ENCODE data around the gene TRA2B. TPM values are rescaled to one million over a fixed set of nuclear protein-coding genes. Genes with fewer than 3 reads are reported as not detected.

Gene TRA2B
- total and polyA plus RNA-seq, 2 of the 8 experiments (the other 6 are each of a cell fraction or from before 2014, with no cell fraction given), result 206 to 274 TPM

- Histone ChIP-seq H3K14ac (ENCODE audit: insufficient read length) (no peak overlapping the region), H3K9me3 (ENCODE audit: insufficient read depth in 2 of 2, low read depth in 1 of 2, low read length in 1 of 2) (no peaks in the 10 kb centered on the region), H4K91ac (replicated peaks; ENCODE audit: insufficient read length, low read length) (no peak overlapping the region), H2AK5ac (ENCODE audit: low read depth, low read length) (no peak overlapping the region), H4K20me1 (replicated peaks in 1 of 2; ENCODE audit: control insufficient read depth in 1 of 2, insufficient read depth in 2 of 2, low read length in 2 of 2) (peaks cover 4 to 8% of the 10 kb centered on the region in 2 experiments), H3K23me2 (ENCODE audit: low read depth, low read length) (no peaks in the 10 kb centered on the region), H3K79me2 (ENCODE audit: control insufficient read depth in 1 of 2, insufficient read depth in 2 of 2, low read length in 2 of 2) (peaks cover 0 to 24% of the 10 kb centered on the region in 2 experiments; a peak in 2 of 4 replicates), H3K18ac (ENCODE audit: extremely low read depth, low read length) (no peak overlapping the region), H3K4me1 (replicated peaks in 1 of 4; ENCODE audit: control insufficient read depth in 3 of 4, insufficient read depth in 4 of 4, low read length in 3 of 4) (no peaks in the 10 kb centered on the region), H2BK12ac (ENCODE audit: low read depth, low read length) (no peak overlapping the region), H3K23ac (ENCODE audit: insufficient read length) (no peak overlapping the region), H3K27me3 (replicated peaks in 1 of 4; ENCODE audit: control insufficient read depth in 3 of 4, extremely low read depth in 1 of 4, insufficient read depth in 3 of 4, low read length in 3 of 4) (no peaks in the 10 kb centered on the region), H3K4me2 (ENCODE audit: insufficient read depth in 1 of 2, low read depth in 2 of 2, low read length in 2 of 2) (no peak overlapping the region), H3K36me3 (ENCODE audit: control insufficient read depth in 2 of 4, insufficient read depth in 4 of 4, low read length in 3 of 4) (peaks cover 21 to 43% (median 30%) of the 10 kb centered on the region in 4 experiments), H2BK120ac (replicated peaks; ENCODE audit: low read depth, low read length) (no peak overlapping the region), H2BK20ac (ENCODE audit: low read length) (no peak overlapping the region), H2AFZ (ENCODE audit: low read length) (no peak overlapping the region), H3K56ac (replicated peaks; ENCODE audit: insufficient read length, low read depth, low read length) (no peak overlapping the region), H2BK5ac (ENCODE audit: low read depth, low read length) (no peak overlapping the region), H3K4me3 (ENCODE audit: extremely low read depth in 1 of 4, insufficient read depth in 2 of 4, low read depth in 3 of 4, low read length in 4 of 4) (no peak overlapping the region), H4K5ac (ENCODE audit: insufficient read length, low read depth, low read length) (no peak overlapping the region), H3K79me1 (ENCODE audit: low read depth, low read length) (no peaks in the 10 kb centered on the region; the same call in 1 of the 2 replicates), H4K8ac (ENCODE audit: extremely low read depth, insufficient read depth, low read length) (no peak overlapping the region), H2BK15ac (ENCODE audit: low read length) (no peak overlapping the region), H3K4ac (replicated peaks; ENCODE audit: insufficient read length, low read depth, low read length) (no peak overlapping the region), H3K27ac (ENCODE audit: low read depth, low read length) (no peak overlapping the region), H3K9ac (replicated peaks in 1 of 4; ENCODE audit: extremely low read depth in 1 of 4, low read depth in 3 of 4, low read length in 3 of 4) (no peak overlapping the region)
- FAIRE-seq (no peak), DNase-seq (ENCODE audit: low read depth in 1 of 2, low spot score in 2 of 2) (no peak)
- ChIA-PET CTCF (ENCODE audit: partially characterized antibody) (interaction anchor here (0.7 to 1.7 kb wide), 9 partner anchors 11 to 252 kb away, joined by 3 to 6 read pairs (median 4); no protein-coding TSS in a partner anchor), POLR2A (ENCODE audit: partially characterized antibody) (interaction anchor here (0.6 to 8.4 kb wide), 27 partner anchors 12 to 252 kb away, joined by 3 to 176 read pairs (median 4); partner anchors contain the start of genes IGF2BP2 and TRA2B)
- WGBS, 2 experiments (ENCODE audit: extremely low coverage in 1 of 2, insufficient coverage in 1 of 2, insufficient read length in 1 of 2, insufficient replicate concordance in 2 of 2, low coverage in 1 of 2, low lambda C conversion rate in 2 of 2, missing lambda C conversion rate in 1 of 2), result 91% methylated on average over 11 of the region's 11 CpGs; no CpG with 5 or more reads in 1 of the 2 experiments
- TF ChIP-seq TCF12 (IDR thresholded peaks at IDR 0.05; ENCODE audit: low read depth, low read length) (no peak), NANOG (IDR thresholded peaks at IDR 0.05; ENCODE audit: insufficient read depth, low read depth, low read length, poor library complexity, severe bottlenecking) (no peak), CEBPB (IDR thresholded peaks at IDR 0.05; ENCODE audit: low read depth, low read length) (no peak), ATF3 (IDR thresholded peaks at IDR 0.05; ENCODE audit: insufficient read depth, low read depth, low read length) (no peak)
These were observed 25.3 kb downstream of the TRA2B start for GRCh38 chr3:185912512-185912911.

Measured in H1 (cell line).